Keratinocyte (primary cell): ENCODE measurements around the gene CANX.

ENCODE experiments used
- EZH2 ChIP-seq: IDR thresholded peaks from one replicate; pipeline ENCODE4 v1.6.1; 2012; ENCODE audit warnings: inconsistent platforms, mild to moderate bottlenecking, low read length, moderate library complexity
- TF ChIP-seq, protein P1 (sequence below), 3 experiments: IDR thresholded peaks in 1 of 3; conservative IDR thresholded peaks in 1 of 3; optimal IDR thresholded peaks in 1 of 3; 2 replicates in 2 of 3; 3 replicates in 1 of 3; pipeline versions ENCODE3 to v1.5.1; 2011; ENCODE audit warnings: low read length in 3 of 3, mild to moderate bottlenecking in 3 of 3, moderate library complexity in 2 of 3, control low read depth in 1 of 3, inconsistent platforms in 1 of 3; ENCODE audit not compliant: insufficient read depth in 2 of 3; ENCODE audit errors: extremely low read depth in 1 of 3

DNA sequence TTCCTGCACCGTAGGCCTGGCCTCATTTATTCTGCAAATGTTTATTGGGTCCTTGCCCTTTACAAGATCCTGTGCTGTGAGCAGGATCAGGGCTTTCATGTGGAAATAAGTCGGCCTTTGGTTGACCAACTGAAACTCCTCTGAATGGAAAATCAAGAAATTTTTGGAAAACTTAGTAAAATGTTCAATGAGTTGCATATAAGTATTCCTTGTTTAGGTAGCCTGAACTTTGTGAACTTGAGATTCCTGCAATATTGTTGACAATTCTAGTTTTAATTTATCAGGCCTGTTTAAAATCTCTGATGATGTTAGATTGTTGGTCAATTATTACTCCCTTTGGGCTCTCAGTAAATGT lies 35.0 kb downstream of the CANX start:
- TF ChIP-seq, protein P1, sequence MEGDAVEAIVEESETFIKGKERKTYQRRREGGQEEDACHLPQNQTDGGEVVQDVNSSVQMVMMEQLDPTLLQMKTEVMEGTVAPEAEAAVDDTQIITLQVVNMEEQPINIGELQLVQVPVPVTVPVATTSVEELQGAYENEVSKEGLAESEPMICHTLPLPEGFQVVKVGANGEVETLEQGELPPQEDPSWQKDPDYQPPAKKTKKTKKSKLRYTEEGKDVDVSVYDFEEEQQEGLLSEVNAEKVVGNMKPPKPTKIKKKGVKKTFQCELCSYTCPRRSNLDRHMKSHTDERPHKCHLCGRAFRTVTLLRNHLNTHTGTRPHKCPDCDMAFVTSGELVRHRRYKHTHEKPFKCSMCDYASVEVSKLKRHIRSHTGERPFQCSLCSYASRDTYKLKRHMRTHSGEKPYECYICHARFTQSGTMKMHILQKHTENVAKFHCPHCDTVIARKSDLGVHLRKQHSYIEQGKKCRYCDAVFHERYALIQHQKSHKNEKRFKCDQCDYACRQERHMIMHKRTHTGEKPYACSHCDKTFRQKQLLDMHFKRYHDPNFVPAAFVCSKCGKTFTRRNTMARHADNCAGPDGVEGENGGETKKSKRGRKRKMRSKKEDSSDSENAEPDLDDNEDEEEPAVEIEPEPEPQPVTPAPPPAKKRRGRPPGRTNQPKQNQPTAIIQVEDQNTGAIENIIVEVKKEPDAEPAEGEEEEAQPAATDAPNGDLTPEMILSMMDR (optimal IDR thresholded peaks at IDR 0.05 in 1 of 3, IDR thresholded peaks at IDR 0.05 in 1 of 3, conservative IDR thresholded peaks at IDR 0.05 in 1 of 3; ENCODE audit: extremely low read depth in 1 of 3, insufficient read depth in 2 of 3, low read length in 3 of 3) = no peak
- no peak for TF ChIP-seq EZH2
